ENCODE results near the gene SUSD1. TPM values are rescaled to one million over a fixed set of nuclear protein-coding genes. Genes with fewer than 3 reads are reported as not detected.

Gene SUSD1
- total and polyA plus RNA-seq, 7 donors = 0.42 to 3.4 (median 1.7) TPM

DNA sequence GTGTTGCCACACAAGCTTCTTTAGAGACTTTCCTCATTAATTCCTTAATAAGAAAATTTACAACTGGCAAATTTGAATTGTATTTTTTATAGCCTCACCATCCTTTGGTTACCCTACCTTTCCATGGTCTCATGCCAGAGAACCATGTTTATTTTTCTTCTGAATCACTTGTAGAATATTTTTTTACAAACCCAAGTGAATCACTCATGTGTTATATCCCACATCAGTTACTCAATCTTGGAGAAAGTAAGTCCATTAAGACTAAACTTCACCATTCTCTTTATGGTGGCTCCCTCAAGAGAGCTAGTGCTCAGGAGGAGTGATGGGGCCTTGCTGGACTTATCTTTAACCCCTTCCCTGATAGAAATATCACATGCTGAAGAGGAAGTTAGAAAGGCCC lies 128.9 kb downstream of the SUSD1 start:
- no peak overlapping the region for H3K4me3 ChIP-seq
- ATAC-seq (no peak), DNase-seq (no peak)
- peaks cover 19% of the 10 kb centered on the region for H3K4me1 ChIP-seq
- H3K36me3 ChIP-seq (ENCODE audit: insufficient read depth in 1 of 2, low read depth in 1 of 2) = no peaks in the 10 kb centered on the region
- TF ChIP-seq, protein P1, sequence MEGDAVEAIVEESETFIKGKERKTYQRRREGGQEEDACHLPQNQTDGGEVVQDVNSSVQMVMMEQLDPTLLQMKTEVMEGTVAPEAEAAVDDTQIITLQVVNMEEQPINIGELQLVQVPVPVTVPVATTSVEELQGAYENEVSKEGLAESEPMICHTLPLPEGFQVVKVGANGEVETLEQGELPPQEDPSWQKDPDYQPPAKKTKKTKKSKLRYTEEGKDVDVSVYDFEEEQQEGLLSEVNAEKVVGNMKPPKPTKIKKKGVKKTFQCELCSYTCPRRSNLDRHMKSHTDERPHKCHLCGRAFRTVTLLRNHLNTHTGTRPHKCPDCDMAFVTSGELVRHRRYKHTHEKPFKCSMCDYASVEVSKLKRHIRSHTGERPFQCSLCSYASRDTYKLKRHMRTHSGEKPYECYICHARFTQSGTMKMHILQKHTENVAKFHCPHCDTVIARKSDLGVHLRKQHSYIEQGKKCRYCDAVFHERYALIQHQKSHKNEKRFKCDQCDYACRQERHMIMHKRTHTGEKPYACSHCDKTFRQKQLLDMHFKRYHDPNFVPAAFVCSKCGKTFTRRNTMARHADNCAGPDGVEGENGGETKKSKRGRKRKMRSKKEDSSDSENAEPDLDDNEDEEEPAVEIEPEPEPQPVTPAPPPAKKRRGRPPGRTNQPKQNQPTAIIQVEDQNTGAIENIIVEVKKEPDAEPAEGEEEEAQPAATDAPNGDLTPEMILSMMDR (IDR thresholded peaks at IDR 0.05) = no peak
- no peaks in the 10 kb centered on the region for H3K9me3 ChIP-seq
- H3K27me3 ChIP-seq (ENCODE audit: insufficient read depth in 3 of 3, low read length in 2 of 3) = no peaks in the 10 kb centered on the region
- H3K27ac ChIP-seq = no peak overlapping the region
- intact Hi-C loops (cut with DNase I) = no loop called here

DNA sequence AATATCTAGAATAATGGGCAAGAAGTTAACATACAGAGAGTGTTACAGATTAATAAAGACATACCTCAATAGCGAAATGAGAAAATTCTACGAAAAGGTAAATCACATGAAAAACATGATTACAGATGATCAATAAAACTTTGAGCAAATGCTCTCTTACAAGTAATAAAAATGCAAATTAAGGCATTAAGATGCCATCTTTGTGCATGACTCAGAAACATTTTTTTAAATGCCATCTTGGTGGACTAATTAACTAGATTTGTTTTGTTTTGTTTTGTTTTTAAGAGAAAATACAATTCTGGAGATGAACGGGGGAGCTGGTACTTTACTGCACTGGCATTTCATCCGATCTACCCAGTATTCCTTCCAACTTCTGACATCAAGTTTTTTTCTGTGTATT lies 130.2 kb downstream of the SUSD1 start:
- Histone ChIP-seq H3K27me3 (ENCODE audit: insufficient read depth in 3 of 3, low read length in 2 of 3) (no peaks in the 10 kb centered on the region), H3K36me3 (ENCODE audit: insufficient read depth in 1 of 2, low read depth in 1 of 2) (no peaks in the 10 kb centered on the region), H3K4me3 (no peak overlapping the region), H3K9me3 (no peaks in the 10 kb centered on the region), H3K27ac (no peak overlapping the region), H3K4me1 (peaks cover 9% of the 10 kb centered on the region)
- TF ChIP-seq, protein P1 (IDR thresholded peaks at IDR 0.05) = no peak
- intact Hi-C loops (cut with DNase I) = no loop called here
- no peak for ATAC-seq
- WGBS, 3 donors = 72 to 79% (median 79%) methylated on average over 4 of the region's 4 CpGs
- DNase-seq = no peak

- Histone ChIP-seq H3K27me3 (ENCODE audit: insufficient read depth in 3 of 3, low read length in 2 of 3) (no peaks in the 10 kb centered on the region), H3K4me1 (peaks cover 2% of the 10 kb centered on the region), H3K4me3 (no peak overlapping the region), H3K27ac (no peak overlapping the region), H3K9me3 (no peaks in the 10 kb centered on the region), H3K36me3 (ENCODE audit: insufficient read depth in 1 of 2, low read depth in 1 of 2) (no peaks in the 10 kb centered on the region)
- ATAC-seq (no peak), DNase-seq (no peak)
- intact Hi-C loops (cut with DNase I) = no loop called here
- TF ChIP-seq, protein P1 (IDR thresholded peaks at IDR 0.05) = no peak
These were observed 130.9 kb downstream of the SUSD1 start for GRCh38 chr9:112044186-112044585.

DNA sequence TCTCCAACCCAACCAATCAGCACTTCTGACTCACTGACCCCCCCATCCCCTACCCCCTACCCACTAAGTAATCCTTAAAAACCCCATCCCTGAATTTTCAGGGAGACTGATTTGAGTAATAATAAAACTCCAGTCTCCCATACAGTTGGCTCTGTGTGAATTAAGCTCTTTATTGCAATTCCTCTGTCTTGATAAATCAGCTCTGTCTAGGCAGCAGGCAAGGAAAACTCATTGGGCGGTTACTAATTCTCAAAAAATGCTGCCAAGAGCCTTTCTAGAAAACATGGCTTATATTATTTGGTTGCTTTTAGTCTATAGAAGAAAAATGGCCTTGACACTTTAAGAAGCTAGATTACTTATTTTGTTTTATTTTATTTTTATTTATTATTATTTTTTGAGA lies 131.7 kb downstream of the SUSD1 start:
- 89 to 100% (median 97%) methylated on average over 1 of the region's 1 CpG for WGBS, 3 donors
- DNase-seq (no peak), ATAC-seq (no peak)
- Histone ChIP-seq H3K36me3 (ENCODE audit: insufficient read depth in 1 of 2, low read depth in 1 of 2) (no peaks in the 10 kb centered on the region), H3K4me1 (no peaks in the 10 kb centered on the region), H3K4me3 (no peak overlapping the region), H3K27ac (no peak overlapping the region), H3K27me3 (ENCODE audit: insufficient read depth in 3 of 3, low read length in 2 of 3) (no peaks in the 10 kb centered on the region), H3K9me3 (no peaks in the 10 kb centered on the region)
- TF ChIP-seq, protein P1 (IDR thresholded peaks at IDR 0.05) = no peak
- intact Hi-C loops (cut with DNase I) = no loop called here

- WGBS, 3 donors = 86 to 91% (median 90%) methylated on average over 5 of the region's 5 CpGs
- TF ChIP-seq, protein P1 (IDR thresholded peaks at IDR 0.05) = no peak
These were observed 132.3 kb downstream of the SUSD1 start for GRCh38 chr9:112042769-112043168.

More at GRCh38 chr9:112042769-112043168, 132.3 kb downstream of the SUSD1 start:
- Histone ChIP-seq H3K36me3 (ENCODE audit: insufficient read depth in 1 of 2, low read depth in 1 of 2) (no peaks in the 10 kb centered on the region), H3K4me3 (no peak overlapping the region), H3K9me3 (no peaks in the 10 kb centered on the region), H3K27ac (no peak overlapping the region), H3K27me3 (ENCODE audit: insufficient read depth in 3 of 3, low read length in 2 of 3) (no peaks in the 10 kb centered on the region), H3K4me1 (no peaks in the 10 kb centered on the region)
- DNase-seq (no peak), ATAC-seq (no peak)
- intact Hi-C loops (cut with DNase I) = no loop called here
